DND-41 (cell line): ENCODE data around the gene BRCA1.

ENCODE experiments used
- CTCF ChIP-seq: IDR thresholded peaks from 2 replicates; pipeline ENCODE4 v1.5.1; 2012; ENCODE audit warnings: borderline replicate concordance, low read length, moderate library complexity, mild to moderate bottlenecking; ENCODE audit not compliant: poor library complexity, severe bottlenecking; ENCODE audit errors: extremely low read depth
- EZH2 ChIP-seq: IDR thresholded peaks from 3 replicates; pipeline ENCODE4 v1.6.1; 2012; ENCODE audit warnings: borderline replicate concordance, low read depth, mild to moderate bottlenecking, moderate library complexity, low read length, inconsistent platforms; ENCODE audit not compliant: severe bottlenecking

- TF ChIP-seq EZH2 (no peak), CTCF (no peak)
Observed at GRCh38 chr17:43056051-43056450, 69.1 kb downstream of the BRCA1 start.
